ENCODE measurements around the gene CACNA1B. TPM values are rescaled to one million over a fixed set of nuclear protein-coding genes. Genes with fewer than 3 reads are reported as not detected.

Gene CACNA1B
- total RNA-seq, 2 donors from 2014 or later = 3.6 to 7.9 TPM

DNA sequence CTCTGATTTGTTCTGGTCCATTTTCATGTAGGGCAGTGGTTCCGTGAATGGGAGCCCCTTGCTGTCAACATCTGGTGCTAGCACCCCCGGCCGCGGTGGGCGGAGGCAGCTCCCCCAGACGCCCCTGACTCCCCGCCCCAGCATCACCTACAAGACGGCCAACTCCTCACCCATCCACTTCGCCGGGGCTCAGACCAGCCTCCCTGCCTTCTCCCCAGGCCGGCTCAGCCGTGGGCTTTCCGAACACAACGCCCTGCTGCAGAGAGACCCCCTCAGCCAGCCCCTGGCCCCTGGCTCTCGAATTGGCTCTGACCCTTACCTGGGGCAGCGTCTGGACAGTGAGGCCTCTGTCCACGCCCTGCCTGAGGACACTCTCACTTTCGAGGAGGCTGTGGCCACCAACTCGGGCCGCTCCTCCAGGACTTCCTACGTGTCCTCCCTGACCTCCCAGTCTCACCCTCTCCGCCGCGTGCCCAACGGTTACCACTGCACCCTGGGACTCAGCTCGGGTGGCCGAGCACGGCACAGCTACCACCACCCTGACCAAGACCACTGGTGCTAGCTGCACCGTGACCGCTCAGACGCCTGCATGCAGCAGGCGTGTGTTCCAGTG lies 244.0 kb downstream of the CACNA1B start:
- H3K36me3 ChIP-seq (ENCODE audit: control insufficient read depth, insufficient read depth, low read length) = no peaks in the 10 kb centered on the region
- no peaks in the 10 kb centered on the region for H3K4me1 Mint-ChIP-seq
- no peaks in the 10 kb centered on the region for H3K27me3 Mint-ChIP-seq (ENCODE audit: insufficient read depth)
- WGBS, 2 experiments (ENCODE audit: insufficient coverage in 1 of 2, insufficient read length in 1 of 2) = 91 to 92% methylated on average over 12 to 32 of the region's 32 CpGs
- H3K4me1 ChIP-seq (ENCODE audit: control insufficient read depth, insufficient read depth, low read length) = no peaks in the 10 kb centered on the region
- no peak overlapping the region for H3K27ac ChIP-seq (ENCODE audit: low read depth, low read length)
- peaks cover 40% of the 10 kb centered on the region for H3K9me3 ChIP-seq (ENCODE audit: control insufficient read depth, low read length)
- no peak for TF ChIP-seq CTCF (conservative IDR thresholded peaks at IDR 0.05)
- peaks cover 72% of the 10 kb centered on the region for H3K9me3 Mint-ChIP-seq
- no peaks in the 10 kb centered on the region for H3K27me3 ChIP-seq (ENCODE audit: control insufficient read depth, insufficient read depth, low read length, poor library complexity, severe bottlenecking)
- H3K36me3 Mint-ChIP-seq (ENCODE audit: low read depth) = peaks cover 46% of the 10 kb centered on the region
- H3K27ac Mint-ChIP-seq = no peak overlapping the region
- DNase-seq = no peak
- H3K4me3 Mint-ChIP-seq = no peak overlapping the region
- H3K4me3 ChIP-seq (ENCODE audit: low read length) = no peak overlapping the region
- no peak overlapping the region for H3K9ac ChIP-seq (ENCODE audit: extremely low read depth, low read length, poor library complexity, severe bottlenecking)

GRCh38 chr9:138122201-138122600 lies 244.6 kb downstream of the CACNA1B start:
- H3K36me3 Mint-ChIP-seq (ENCODE audit: low read depth) = peaks cover 41% of the 10 kb centered on the region
- Histone ChIP-seq H3K9ac (ENCODE audit: extremely low read depth, low read length, poor library complexity, severe bottlenecking) (no peak overlapping the region), H3K4me3 (ENCODE audit: low read length) (no peak overlapping the region), H3K4me1 (ENCODE audit: control insufficient read depth, insufficient read depth, low read length) (no peaks in the 10 kb centered on the region), H3K27ac (ENCODE audit: low read depth, low read length) (no peak overlapping the region), H3K27me3 (ENCODE audit: control insufficient read depth, insufficient read depth, low read length, poor library complexity, severe bottlenecking) (no peaks in the 10 kb centered on the region), H3K9me3 (ENCODE audit: control insufficient read depth, low read length) (peaks cover 40% of the 10 kb centered on the region), H3K36me3 (ENCODE audit: control insufficient read depth, insufficient read depth, low read length) (no peaks in the 10 kb centered on the region)
- TF ChIP-seq CTCF (conservative IDR thresholded peaks at IDR 0.05) = no peak
- H3K27ac Mint-ChIP-seq = no peak overlapping the region
- DNase-seq = no peak
- H3K27me3 Mint-ChIP-seq (ENCODE audit: insufficient read depth) = no peaks in the 10 kb centered on the region
- 73 to 80% methylated on average over 7 to 17 of the region's 17 CpGs for WGBS, 2 experiments (ENCODE audit: insufficient coverage in 1 of 2, insufficient read length in 1 of 2)
- no peak overlapping the region for H3K4me3 Mint-ChIP-seq
- H3K9me3 Mint-ChIP-seq = peaks cover 66% of the 10 kb centered on the region
- no peaks in the 10 kb centered on the region for H3K4me1 Mint-ChIP-seq

- Histone ChIP-seq H3K36me3 (ENCODE audit: control insufficient read depth, insufficient read depth, low read length) (no peaks in the 10 kb centered on the region), H3K9me3 (ENCODE audit: control insufficient read depth, low read length) (peaks cover 35% of the 10 kb centered on the region), H3K4me3 (ENCODE audit: low read length) (no peak overlapping the region), H3K27me3 (ENCODE audit: control insufficient read depth, insufficient read depth, low read length, poor library complexity, severe bottlenecking) (no peaks in the 10 kb centered on the region), H3K27ac (ENCODE audit: low read depth, low read length) (no peak overlapping the region), H3K4me1 (ENCODE audit: control insufficient read depth, insufficient read depth, low read length) (no peaks in the 10 kb centered on the region), H3K9ac (ENCODE audit: extremely low read depth, low read length, poor library complexity, severe bottlenecking) (no peak overlapping the region)
- H3K4me3 Mint-ChIP-seq = no peak overlapping the region
- DNase-seq = no peak
- no peak overlapping the region for H3K27ac Mint-ChIP-seq
- peaks cover 37% of the 10 kb centered on the region for H3K36me3 Mint-ChIP-seq (ENCODE audit: low read depth)
- no peaks in the 10 kb centered on the region for H3K27me3 Mint-ChIP-seq (ENCODE audit: insufficient read depth)
- H3K4me1 Mint-ChIP-seq = no peaks in the 10 kb centered on the region
- no peak for TF ChIP-seq CTCF (conservative IDR thresholded peaks at IDR 0.05)
- H3K9me3 Mint-ChIP-seq = peaks cover 65% of the 10 kb centered on the region
- 72 to 79% methylated on average over 13 of the region's 13 CpGs for WGBS, 2 experiments (ENCODE audit: insufficient coverage in 1 of 2, insufficient read length in 1 of 2)
Observed at GRCh38 chr9:138122676-138123075, 245.1 kb downstream of the CACNA1B start.

All from endodermal cell (in vitro differentiated cells).